ENCODE data around the gene RUNX1. TPM values are rescaled to one million over a fixed set of nuclear protein-coding genes. Genes with fewer than 3 reads are reported as not detected.

RUNX1 gene
- total RNA-seq, 3 donors from 2014 or later, result 24.8 to 165 (median 127) TPM

- TF ChIP-seq POLR2A (IDR thresholded peaks at IDR 0.05), result no peak
- no peak for TF ChIP-seq POLR2AphosphoS5 (IDR thresholded peaks at IDR 0.05)
- TF ChIP-seq CTCF (IDR thresholded peaks at IDR 0.05), result no peak
- intact Hi-C loops (cut with DNase I; ENCODE audit: low total_unique reads), result no loop called here
Measured at GRCh38 chr21:34962136-34962535, 87.0 kb downstream of the RUNX1 start.

GRCh38 chr21:34960687-34961086 is 88.4 kb downstream of the RUNX1 start:
- H3K27me3 ChIP-seq, result no peaks in the 10 kb centered on the region
- no peaks in the 10 kb centered on the region for H3K36me3 ChIP-seq
- no peaks in the 10 kb centered on the region for H3K9me3 ChIP-seq
- no peak overlapping the region for H3K27ac ChIP-seq
- TF ChIP-seq CTCF (IDR thresholded peaks at IDR 0.05), result no peak
- TF ChIP-seq POLR2AphosphoS5 (IDR thresholded peaks at IDR 0.05), result no peak
- TF ChIP-seq POLR2A (IDR thresholded peaks at IDR 0.05), result no peak
- DNase-seq (ENCODE audit: low spot score in 2 of 2), result no peak
- intact Hi-C loops (cut with DNase I; ENCODE audit: low total_unique reads), result no loop called here
- H3K4me3 ChIP-seq, result no peak overlapping the region
- no peaks in the 10 kb centered on the region for H3K4me1 ChIP-seq

More at GRCh38 chr21:34962136-34962535, 87.0 kb downstream of the RUNX1 start:
- H3K27ac ChIP-seq, result no peak overlapping the region
- DNase-seq (ENCODE audit: low spot score in 2 of 2), result no peak
- no peak overlapping the region for H3K4me3 ChIP-seq
- H3K4me1 ChIP-seq, result no peaks in the 10 kb centered on the region
- no peaks in the 10 kb centered on the region for H3K9me3 ChIP-seq
- H3K36me3 ChIP-seq, result no peaks in the 10 kb centered on the region
- no peaks in the 10 kb centered on the region for H3K27me3 ChIP-seq

GRCh38 chr21:34959607-34960006 is 89.5 kb downstream of the RUNX1 start:
- DNase-seq (ENCODE audit: low spot score in 2 of 2), result no peak
- Histone ChIP-seq H3K36me3 (no peaks in the 10 kb centered on the region), H3K27ac (no peak overlapping the region), H3K4me1 (no peaks in the 10 kb centered on the region), H3K4me3 (no peak overlapping the region), H3K9me3 (no peaks in the 10 kb centered on the region), H3K27me3 (no peaks in the 10 kb centered on the region)
- intact Hi-C loops (cut with DNase I; ENCODE audit: low total_unique reads), result no loop called here
- TF ChIP-seq POLR2AphosphoS5 (IDR thresholded peaks at IDR 0.05) (no peak), POLR2A (IDR thresholded peaks at IDR 0.05) (no peak), CTCF (IDR thresholded peaks at IDR 0.05) (no peak)

GRCh38 chr21:34958040-34958439 is 91.1 kb downstream of the RUNX1 start:
- TF ChIP-seq CTCF (IDR thresholded peaks at IDR 0.05), result no peak
- no peaks in the 10 kb centered on the region for H3K9me3 ChIP-seq
- intact Hi-C loops (cut with DNase I; ENCODE audit: low total_unique reads), result no loop called here
- no peaks in the 10 kb centered on the region for H3K36me3 ChIP-seq
- no peak overlapping the region for H3K27ac ChIP-seq
- DNase-seq (ENCODE audit: low spot score in 2 of 2), result no peak
- H3K27me3 ChIP-seq, result no peaks in the 10 kb centered on the region
- no peaks in the 10 kb centered on the region for H3K4me1 ChIP-seq
- no peak overlapping the region for H3K4me3 ChIP-seq

GRCh38 chr21:34956416-34957316 is 92.4 kb downstream of the RUNX1 start:
- H3K27me3 ChIP-seq, result no peaks in the 10 kb centered on the region
- H3K27ac ChIP-seq, result peak overlapping the region; percentile 21 to 32
- H3K36me3 ChIP-seq, result no peaks in the 10 kb centered on the region
- no peak overlapping the region for H3K4me3 ChIP-seq
- H3K4me1 ChIP-seq, result no peaks in the 10 kb centered on the region
- TF ChIP-seq POLR2A (IDR thresholded peaks at IDR 0.05) (no peak), CTCF (IDR thresholded peaks at IDR 0.05) (no peak), POLR2AphosphoS5 (IDR thresholded peaks at IDR 0.05) (no peak)
- intact Hi-C loops (cut with DNase I; ENCODE audit: low total_unique reads), result no loop called here
- no peaks in the 10 kb centered on the region for H3K9me3 ChIP-seq
- DNase-seq (ENCODE audit: low spot score in 2 of 2), result peak in 1 of 2 donors; percentile 39
